K562 (cell line): ENCODE data around the gene AFM. TPM values are rescaled to one million over a fixed set of nuclear protein-coding genes. Genes with fewer than 3 reads are reported as not detected.

ENCODE experiments used
- ATF7 ChIP-seq: fragments of 450-650 bp; IDR thresholded peaks from 2 replicates; pipeline ENCODE4 v1.7.1; 2014; ENCODE audit warnings: mild to moderate bottlenecking, moderate library complexity
- C11orf30 ChIP-seq: fragments of 450-650 bp; IDR thresholded peaks from 2 replicates; pipeline ENCODE4 v1.6.1; 2016; ENCODE audit warnings: low read depth, mild to moderate bottlenecking
- CBX8 ChIP-seq: fragments of 200-600 bp; sonication (generic); IDR thresholded peaks from 2 replicates; pipeline ENCODE4 v1.6.1; 2012; ENCODE audit warnings: borderline replicate concordance, mixed run types, low read depth, mild to moderate bottlenecking, moderate library complexity, mixed read lengths, low read length, control low read depth, inconsistent platforms; ENCODE audit not compliant: poor library complexity, severe bottlenecking; ENCODE audit errors: extremely low read depth
- FOXM1 ChIP-seq, 2 experiments: fragments of 450-650 bp in 1 of 2; sonication (generic) in 1 of 2; formaldehyde crosslinking in 1 of 2; IDR thresholded peaks; 2 replicates each; pipeline versions ENCODE4 v1.6.1 to v1.9.0; 2017 to 2022; ENCODE audit warnings: low read depth in 2 of 2, mild to moderate bottlenecking in 2 of 2, missing genetic modification reagents in 1 of 2, moderate library complexity in 1 of 2
- HES1 ChIP-seq: fragments of 450-650 bp; IDR thresholded peaks from 2 replicates; pipeline ENCODE4 v1.6.1; 2016; ENCODE audit warnings: low read depth, mild to moderate bottlenecking, moderate library complexity
- JUND ChIP-seq, 2 experiments: IDR thresholded peaks; 2 replicates in 1 of 2; 3 replicates in 1 of 2; pipeline ENCODE4 v1.6.1; 2011; ENCODE audit warnings: borderline replicate concordance in 2 of 2, low read depth in 2 of 2, low read length in 2 of 2, improper control_type of control experiment in 1 of 2, missing biosample characterization in 1 of 2, missing genetic modification characterization in 1 of 2, missing genetic modification reagents in 1 of 2
- NUFIP1 ChIP-seq: fragments of 450-650 bp; IDR thresholded peaks from 2 replicates; pipeline ENCODE4 v1.6.1; 2018; ENCODE audit not compliant: partially characterized antibody
- POLR3G ChIP-seq: IDR thresholded peaks from 2 replicates; pipeline ENCODE4 v1.6.1; 2011; ENCODE audit not compliant: insufficient read length, insufficient replicate concordance; ENCODE audit errors: extremely low read depth
- RB1 ChIP-seq: fragments of 450-650 bp; IDR thresholded peaks from 2 replicates; pipeline ENCODE4 v1.6.1; 2017; ENCODE audit warnings: low read depth, mild to moderate bottlenecking
- RFX1 ChIP-seq: fragments of 450-650 bp; IDR thresholded peaks from 2 replicates; pipeline ENCODE4 v1.6.1; 2016; ENCODE audit warnings: mild to moderate bottlenecking, moderate library complexity
- SAP30 ChIP-seq: fragments of 200-600 bp; sonication (generic); IDR thresholded peaks from 2 replicates; pipeline ENCODE4 v1.6.1; 2012; ENCODE audit warnings: borderline replicate concordance, low read depth, mild to moderate bottlenecking, moderate library complexity, low read length, control low read depth, inconsistent platforms; ENCODE audit not compliant: insufficient read depth, poor library complexity, severe bottlenecking
- TAF15 ChIP-seq: fragments of 200-400 bp; formaldehyde crosslinking; IDR thresholded peaks from 2 replicates; pipeline ENCODE4 v1.6.1; 2017; ENCODE audit warnings: mild to moderate bottlenecking, low read depth, low read length, moderate library complexity
- TAF9B ChIP-seq: fragments of 450-650 bp; IDR thresholded peaks from 2 replicates; pipeline ENCODE4 v1.6.1; 2018; ENCODE audit warnings: mild to moderate bottlenecking; ENCODE audit not compliant: partially characterized antibody
- TBL1XR1 ChIP-seq, 2 experiments: IDR thresholded peaks; 2 replicates each; pipeline ENCODE4 v1.6.1; 2012; ENCODE audit warnings: improper control_type of control experiment in 2 of 2, low read length in 2 of 2, mild to moderate bottlenecking in 1 of 2
- ZFPM2 ChIP-seq: fragments of 250-450 bp; sonication (Bioruptor Pico); IDR thresholded peaks from 2 replicates; pipeline ENCODE4 v1.5.1; 2022; ENCODE audit warnings: mild to moderate bottlenecking
- ZNF146 ChIP-seq: IDR thresholded peaks from one replicate; pipeline ENCODE4 v1.6.1; 2018; ENCODE audit warnings: missing compliant biosample characterization; ENCODE audit not compliant: unreplicated experiment
- ZNF518B ChIP-seq: fragments of 250-450 bp; sonication (Bioruptor Pico); IDR thresholded peaks from 2 replicates; pipeline ENCODE4 v1.5.0; 2021; ENCODE audit warnings: mild to moderate bottlenecking, moderate library complexity
- ZNF592 ChIP-seq: fragments of 450-650 bp; IDR thresholded peaks from 2 replicates; pipeline ENCODE4 v1.6.1; 2017; ENCODE audit warnings: antibody characterized with exemption, mild to moderate bottlenecking
- ZNF668 ChIP-seq: fragments of 250-450 bp; sonication (Bioruptor Pico); IDR thresholded peaks from 2 replicates; pipeline ENCODE4 v1.8.0; 2022; ENCODE audit warnings: mild to moderate bottlenecking, inconsistent platforms
- polyA plus RNA-seq, 8 experiments: library from polyadenylated mRNA; depleted of rRNA in 4 of 8; stranded (reverse) in 5 of 8; unstranded in 3 of 8; fragments of >200 nt; fragmentation: Nextera tagmentation in 2 of 8; fragmentation: Illumina TruSeq in 1 of 8; extraction: Ambion mirVana in 2 of 8; extraction: Trizol in 1 of 8; gene quantifications; 2 replicates each; pipeline versions ENCODE4 v1.2.1 to v1.2.3, GENCODE V29; 2011 to 2014; ENCODE audit warnings: inconsistent platforms in 1 of 8, missing spikeins in 1 of 8
- total RNA-seq, 7 experiments: library from RNA; depleted of rRNA in 6 of 7; stranded (reverse); fragments of >200 nt in 6 of 7; fragmentation: Illumina TruSeq in 2 of 7; extraction: Trizol in 2 of 7; gene quantifications; 2 replicates each; pipeline versions ENCODE4 v1.2.1 to v1.2.3, GENCODE V29; 2011 to 2021; ENCODE audit warnings: low replicate concordance in 1 of 7

Gene AFM
- total and polyA plus RNA-seq, 9 of the 15 experiments (the other 6 are each of a cell fraction or from before 2014, with no cell fraction given): 0.07 to 0.15 (median 0.12) TPM; not detected in 5

GRCh38 chr4:73450398-73451004, 31.0 kb upstream of the AFM start (continued):
- no peak for TF ChIP-seq RB1
- no peak for TF ChIP-seq ZNF518B (CRISPR knock-in tag)
- TF ChIP-seq TBL1XR1 (IDR thresholded peaks at IDR 0.05; ENCODE audit: low read length in 2 of 2): no peak
- TF ChIP-seq ZNF146: no peak
- TF ChIP-seq TAF9B: peak; percentile 32
- no peak for TF ChIP-seq SAP30
- no peak for TF ChIP-seq ZNF668 (CRISPR knock-in tag)
- peak; percentile 91 for TF ChIP-seq C11orf30
- 0 out of 2 replicates have a peak, but pooled peaks have one; percentile 32 for TF ChIP-seq FOXM1 (IDR thresholded peaks at IDR 0.05; ENCODE audit: low read depth)
- TF ChIP-seq FOXM1 (CRISPR knock-in tag; IDR thresholded peaks at IDR 0.05; ENCODE audit: low read depth): no peak
- no peak for TF ChIP-seq NUFIP1
- TF ChIP-seq JUND (IDR thresholded peaks at IDR 0.05; ENCODE audit: borderline replicate concordance, low read depth, low read length): peak; percentile 8; the same call in 1 of the 2 replicates
- peak; percentile 45; the same call in 1 of the 3 replicates for TF ChIP-seq JUND (tag; IDR thresholded peaks at IDR 0.05; ENCODE audit: borderline replicate concordance, low read depth, low read length)
- TF ChIP-seq POLR3G: no peak
- TF ChIP-seq ZFPM2: no peak
- TF ChIP-seq RFX1: no peak
- TF ChIP-seq CBX8: no peak
- peak; percentile 83 for TF ChIP-seq ZNF592
- TF ChIP-seq HES1: no peak
- peak; percentile 20; the same call in 1 of the 2 replicates for TF ChIP-seq ATF7
- no peak for TF ChIP-seq TAF15
